ENCODE data around the gene CBX1. TPM values are rescaled to one million over a fixed set of nuclear protein-coding genes. Genes with fewer than 3 reads are reported as not detected.

CBX1 gene
- polyA plus RNA-seq, 1 donor from 2014 or later: 363 TPM

DNA sequence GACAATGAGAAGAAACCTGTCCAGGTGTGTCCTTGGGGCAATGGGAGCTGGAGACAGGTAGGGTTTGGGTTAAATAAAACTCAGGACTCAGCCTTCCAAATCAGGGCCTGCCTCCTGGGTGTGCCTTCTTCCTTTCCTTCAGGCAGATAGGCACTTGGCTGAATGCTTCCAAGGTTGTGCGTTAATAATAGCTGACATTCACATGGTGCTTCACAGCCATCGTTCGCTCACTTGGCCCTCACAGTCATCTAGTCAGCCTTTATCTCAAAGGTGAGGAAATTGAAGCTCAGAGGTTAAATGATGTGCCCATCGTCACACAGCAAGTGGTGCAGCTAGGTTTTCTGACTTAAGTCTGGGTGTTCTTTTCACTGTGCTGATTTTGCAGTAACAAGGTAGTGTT, 43.7 kb downstream of the CBX1 start:
- H3K79me2 ChIP-seq (replicated peaks; ENCODE audit: insufficient read depth, low read length): peaks cover 22% of the 10 kb centered on the region
- no peak overlapping the region for H3K4me2 ChIP-seq (ENCODE audit: low read length)
- H3K9me2 ChIP-seq (ENCODE audit: insufficient read depth, low read length): no peaks in the 10 kb centered on the region
- H3K27ac ChIP-seq (ENCODE audit: low read length): no peak overlapping the region
- H3K9ac ChIP-seq (ENCODE audit: low read length): no peak overlapping the region
- H4K20me1 ChIP-seq (ENCODE audit: insufficient read depth): peaks cover 12% of the 10 kb centered on the region
- H3K36me3 ChIP-seq (ENCODE audit: insufficient read depth, low read length): no peaks in the 10 kb centered on the region
- H2AFZ ChIP-seq (ENCODE audit: low read depth, low read length): no peak overlapping the region
- H3K27me3 ChIP-seq (ENCODE audit: insufficient read depth, low read depth, low read length): no peaks in the 10 kb centered on the region
- H3F3A ChIP-seq (ENCODE audit: insufficient read depth, low read length, poor library complexity, severe bottlenecking): no peaks in the 10 kb centered on the region
- H3K9me3 ChIP-seq (ENCODE audit: low read length): no peaks in the 10 kb centered on the region
- H3K4me3 ChIP-seq (ENCODE audit: low read length): no peak overlapping the region
- TF ChIP-seq SMC3 (conservative IDR thresholded peaks at IDR 0.05; ENCODE audit: poor library complexity): no peak
- TF ChIP-seq, protein P1, sequence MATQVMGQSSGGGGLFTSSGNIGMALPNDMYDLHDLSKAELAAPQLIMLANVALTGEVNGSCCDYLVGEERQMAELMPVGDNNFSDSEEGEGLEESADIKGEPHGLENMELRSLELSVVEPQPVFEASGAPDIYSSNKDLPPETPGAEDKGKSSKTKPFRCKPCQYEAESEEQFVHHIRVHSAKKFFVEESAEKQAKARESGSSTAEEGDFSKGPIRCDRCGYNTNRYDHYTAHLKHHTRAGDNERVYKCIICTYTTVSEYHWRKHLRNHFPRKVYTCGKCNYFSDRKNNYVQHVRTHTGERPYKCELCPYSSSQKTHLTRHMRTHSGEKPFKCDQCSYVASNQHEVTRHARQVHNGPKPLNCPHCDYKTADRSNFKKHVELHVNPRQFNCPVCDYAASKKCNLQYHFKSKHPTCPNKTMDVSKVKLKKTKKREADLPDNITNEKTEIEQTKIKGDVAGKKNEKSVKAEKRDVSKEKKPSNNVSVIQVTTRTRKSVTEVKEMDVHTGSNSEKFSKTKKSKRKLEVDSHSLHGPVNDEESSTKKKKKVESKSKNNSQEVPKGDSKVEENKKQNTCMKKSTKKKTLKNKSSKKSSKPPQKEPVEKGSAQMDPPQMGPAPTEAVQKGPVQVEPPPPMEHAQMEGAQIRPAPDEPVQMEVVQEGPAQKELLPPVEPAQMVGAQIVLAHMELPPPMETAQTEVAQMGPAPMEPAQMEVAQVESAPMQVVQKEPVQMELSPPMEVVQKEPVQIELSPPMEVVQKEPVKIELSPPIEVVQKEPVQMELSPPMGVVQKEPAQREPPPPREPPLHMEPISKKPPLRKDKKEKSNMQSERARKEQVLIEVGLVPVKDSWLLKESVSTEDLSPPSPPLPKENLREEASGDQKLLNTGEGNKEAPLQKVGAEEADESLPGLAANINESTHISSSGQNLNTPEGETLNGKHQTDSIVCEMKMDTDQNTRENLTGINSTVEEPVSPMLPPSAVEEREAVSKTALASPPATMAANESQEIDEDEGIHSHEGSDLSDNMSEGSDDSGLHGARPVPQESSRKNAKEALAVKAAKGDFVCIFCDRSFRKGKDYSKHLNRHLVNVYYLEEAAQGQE (IDR thresholded peaks at IDR 0.05; ENCODE audit: borderline replicate concordance): no peak
- TF ChIP-seq POLR2AphosphoS5 (IDR thresholded peaks at IDR 0.05): no peak
- no peak for TF ChIP-seq TAF1 (IDR thresholded peaks at IDR 0.05; ENCODE audit: low read depth)

DNA sequence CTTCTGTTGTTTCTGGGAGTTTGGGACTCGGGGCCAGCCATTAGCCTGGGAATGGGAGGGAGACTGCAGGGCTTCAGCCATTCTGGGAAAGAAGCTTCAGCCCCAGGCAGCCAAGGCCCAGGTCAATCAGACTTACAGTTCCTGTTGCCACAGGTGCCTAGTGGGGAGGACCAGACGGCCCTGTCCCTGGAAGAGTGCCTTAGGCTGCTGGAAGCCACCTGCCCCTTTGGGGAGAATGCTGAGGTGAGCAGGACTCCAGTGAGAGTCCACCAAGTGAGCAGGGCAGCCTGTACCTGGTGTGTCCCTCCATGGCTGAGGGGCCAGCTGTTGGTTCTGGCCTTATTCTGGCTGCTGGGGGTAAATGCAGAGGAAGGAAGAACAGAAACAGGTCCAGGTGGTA, 44.4 kb downstream of the CBX1 start:
- Histone ChIP-seq H3K4me2 (ENCODE audit: low read length) (no peak overlapping the region), H3K36me3 (ENCODE audit: insufficient read depth, low read length) (no peaks in the 10 kb centered on the region), H3K9ac (ENCODE audit: low read length) (no peak overlapping the region), H3K9me2 (ENCODE audit: insufficient read depth, low read length) (no peaks in the 10 kb centered on the region), H3F3A (ENCODE audit: insufficient read depth, low read length, poor library complexity, severe bottlenecking) (no peaks in the 10 kb centered on the region), H3K4me3 (ENCODE audit: low read length) (peak overlapping the region; percentile 85), H3K9me3 (ENCODE audit: low read length) (no peaks in the 10 kb centered on the region), H3K79me2 (replicated peaks; ENCODE audit: insufficient read depth, low read length) (peaks cover 30% of the 10 kb centered on the region), H3K27me3 (ENCODE audit: insufficient read depth, low read depth, low read length) (no peaks in the 10 kb centered on the region), H4K20me1 (ENCODE audit: insufficient read depth) (peaks cover 12% of the 10 kb centered on the region), H3K27ac (ENCODE audit: low read length) (no peak overlapping the region), H2AFZ (ENCODE audit: low read depth, low read length) (no peak overlapping the region)
- TF ChIP-seq EZH2 (IDR thresholded peaks at IDR 0.05; ENCODE audit: borderline replicate concordance, insufficient read depth, low read length, poor library complexity, severe bottlenecking) (no peak), EP300 (conservative IDR thresholded peaks at IDR 0.05; ENCODE audit: poor library complexity, severe bottlenecking) (no peak), RAD21 (conservative IDR thresholded peaks at IDR 0.05) (no peak), SMC3 (conservative IDR thresholded peaks at IDR 0.05; ENCODE audit: poor library complexity) (no peak), CTCF (IDR thresholded peaks at IDR 0.05; ENCODE audit: poor library complexity, severe bottlenecking) (no peak), POLR2AphosphoS5 (IDR thresholded peaks at IDR 0.05) (no peak), MXI1 (conservative IDR thresholded peaks at IDR 0.05; ENCODE audit: poor library complexity, severe bottlenecking) (no peak), TAF1 (IDR thresholded peaks at IDR 0.05; ENCODE audit: low read depth) (no peak)
- TF ChIP-seq, protein P1 (IDR thresholded peaks at IDR 0.05; ENCODE audit: borderline replicate concordance): no peak

Data from neural cell (in vitro differentiated cells).